Adipose tissue (tissue), 3 donors: ENCODE measurements around the gene TBX10. TPM values are rescaled to one million over a fixed set of nuclear protein-coding genes. Genes with fewer than 3 reads are reported as not detected.

Experiments
- H3K27ac ChIP-seq: one replicate; pipeline ENCODE4 v1.5.1; 2013; ENCODE audit warnings: low read depth, low read length
- WGBS, 3 donors: extraction: QIAGEN DNeasy Blood & Tissue Kit; methylation state at CpG; one replicate each; pipeline ENCODE4 v1.1.7; 2013; 5-methylcytosine and 5-hydroxymethylcytosine counted together
- polyA plus RNA-seq, 3 donors: library from polyadenylated mRNA; stranded (reverse); fragments of 200-250 nt; gene quantifications; one replicate each; pipeline ENCODE4 v1.2.3, GENCODE V29; 2013
- donor health status: healthy with polysubstance abuse.
- donor health status: Bipolar disorder and iron deficiency.
- donor health status: healthy.

The TBX10 gene
- polyA plus RNA-seq, 3 donors = 0.08 to 0.09 TPM; not detected in 1

- WGBS, 3 donors = 70 to 89% (median 79%) methylated on average over 6 of the region's 6 CpGs
- no peak overlapping the region for H3K27ac ChIP-seq
Observed at GRCh38 chr11:67636962-67637361, 2.6 kb downstream of the TBX10 start.

- 84 to 88% (median 87%) methylated on average over 4 of the region's 4 CpGs for WGBS, 3 donors
- no peak overlapping the region for H3K27ac ChIP-seq
Observed at GRCh38 chr11:67635231-67635521, 4.4 kb downstream of the TBX10 start.

GRCh38 chr11:67634366-67635230 is 5.0 kb downstream of the TBX10 start:
- H3K27ac ChIP-seq = no peak overlapping the region
- WGBS, 3 donors = 80 to 86% (median 83%) methylated on average over 19 to 20 of the region's 20 CpGs

- H3K27ac ChIP-seq = no peak overlapping the region
- 80 to 87% (median 84%) methylated on average over 21 to 22 of the region's 22 CpGs for WGBS, 3 donors
Observed at GRCh38 chr11:67633758-67634365, 5.7 kb downstream of the TBX10 start.

GRCh38 chr11:67632982-67633755 is 6.4 kb downstream of the TBX10 start:
- WGBS, 3 donors = 90 to 93% (median 90%) methylated on average over 30 of the region's 30 CpGs
- no peak overlapping the region for H3K27ac ChIP-seq

GRCh38 chr11:67632175-67632981 is 7.2 kb downstream of the TBX10 start:
- no peak overlapping the region for H3K27ac ChIP-seq
- WGBS, 3 donors = 32 to 83% (median 79%) methylated on average over 12 of the region's 12 CpGs

GRCh38 chr11:67631853-67632174 is 7.7 kb downstream of the TBX10 start:
- H3K27ac ChIP-seq = no peak overlapping the region
- WGBS, 3 donors = 93 to 100% (median 100%) methylated on average over 1 to 2 of the region's 2 CpGs

- H3K27ac ChIP-seq = no peak overlapping the region
- WGBS, 3 donors = 68 to 81% (median 77%) methylated on average over 7 of the region's 7 CpGs
Observed at GRCh38 chr11:67631411-67631810, 8.2 kb downstream of the TBX10 start.

- WGBS, 3 donors = 52 to 65% (median 55%) methylated on average over 16 of the region's 16 CpGs
- H3K27ac ChIP-seq = no peak overlapping the region
Observed at GRCh38 chr11:67630943-67631331, 8.6 kb downstream of the TBX10 start.

GRCh38 chr11:67630228-67630942 is 9.2 kb downstream of the TBX10 start:
- no peak overlapping the region for H3K27ac ChIP-seq
- 0 to 1% (median 1%) methylated on average over 39 to 70 of the region's 70 CpGs for WGBS, 3 donors

- 0 to 1% (median 0%) methylated on average over 83 to 101 of the region's 102 CpGs for WGBS, 3 donors
- no peak within 1 kb of the TSS for H3K27ac ChIP-seq
Observed at GRCh38 chr11:67629386-67630227, 10.0 kb downstream of the TBX10 start, which contains the start of gene NUDT8. TSS of gene NUDT8 (minus strand) at chr11:67629937. CDS start at chr11:67629911, 26 bp downstream.

- 36 to 60% (median 54%) methylated on average over 25 of the region's 25 CpGs for WGBS, 3 donors
- no peak overlapping the region for H3K27ac ChIP-seq
Observed at GRCh38 chr11:67628710-67629385, 10.7 kb downstream of the TBX10 start.

- 89 to 94% (median 93%) methylated on average over 15 of the region's 15 CpGs for WGBS, 3 donors
- no peak overlapping the region for H3K27ac ChIP-seq
Observed at GRCh38 chr11:67627812-67628624, 11.5 kb downstream of the TBX10 start.

GRCh38 chr11:67627441-67627811 is 12.1 kb downstream of the TBX10 start:
- 86 to 93% (median 91%) methylated on average over 6 of the region's 6 CpGs for WGBS, 3 donors
- H3K27ac ChIP-seq = no peak overlapping the region

- WGBS, 3 donors = 91 to 96% (median 92%) methylated on average over 10 of the region's 10 CpGs
- H3K27ac ChIP-seq = no peak overlapping the region
Observed at GRCh38 chr11:67626970-67627369, 12.6 kb downstream of the TBX10 start.
